T-helper 1 cell (primary cell): Measurements from ENCODE around the gene NEUROG1.

Experiments used
- DNase-seq, 5 donors: peaks; one replicate each; pipeline ENCODE4 v3.0.0-alpha.2; 2012 to 2020

The NEUROG1 gene

DNA sequence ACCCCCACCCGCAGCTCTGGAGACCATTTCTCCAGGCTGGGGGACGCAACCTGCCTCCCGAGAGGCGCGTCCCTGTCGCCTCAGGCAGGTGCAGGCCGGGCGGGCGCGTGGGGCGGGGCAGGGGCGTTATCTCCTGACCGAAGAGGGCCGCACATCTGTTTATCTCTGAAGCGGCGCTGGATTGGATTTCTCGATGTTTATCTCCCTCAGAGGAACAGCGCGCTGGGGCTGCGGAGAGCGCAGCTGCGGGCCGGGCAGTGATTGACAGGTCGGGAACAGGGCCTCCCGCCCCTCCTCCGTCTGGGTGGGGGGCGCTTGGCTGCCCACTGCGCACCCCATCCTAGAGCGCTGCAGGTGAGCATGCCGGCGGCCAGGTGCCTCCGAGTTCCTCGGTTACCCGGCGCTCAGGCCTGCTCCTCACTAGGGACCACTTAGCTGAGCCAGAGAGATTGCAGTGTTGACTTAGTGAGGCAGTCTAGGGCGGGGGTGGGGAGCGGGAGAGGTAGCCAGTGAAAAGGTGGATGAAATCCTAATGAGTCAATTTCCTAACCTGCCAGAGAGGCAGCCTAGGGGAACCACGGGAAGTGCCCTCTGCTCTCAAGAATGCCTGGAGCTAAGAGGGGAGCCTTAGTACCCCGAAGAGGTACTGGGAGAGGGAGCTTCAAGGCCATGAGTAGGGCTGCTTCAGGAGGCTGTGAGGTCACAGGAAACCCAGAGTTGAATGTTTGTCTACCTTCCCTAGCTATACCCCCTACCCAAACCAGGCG is 44.0 kb downstream of the NEUROG1 start:
- no peak for DNase-seq

DNA sequence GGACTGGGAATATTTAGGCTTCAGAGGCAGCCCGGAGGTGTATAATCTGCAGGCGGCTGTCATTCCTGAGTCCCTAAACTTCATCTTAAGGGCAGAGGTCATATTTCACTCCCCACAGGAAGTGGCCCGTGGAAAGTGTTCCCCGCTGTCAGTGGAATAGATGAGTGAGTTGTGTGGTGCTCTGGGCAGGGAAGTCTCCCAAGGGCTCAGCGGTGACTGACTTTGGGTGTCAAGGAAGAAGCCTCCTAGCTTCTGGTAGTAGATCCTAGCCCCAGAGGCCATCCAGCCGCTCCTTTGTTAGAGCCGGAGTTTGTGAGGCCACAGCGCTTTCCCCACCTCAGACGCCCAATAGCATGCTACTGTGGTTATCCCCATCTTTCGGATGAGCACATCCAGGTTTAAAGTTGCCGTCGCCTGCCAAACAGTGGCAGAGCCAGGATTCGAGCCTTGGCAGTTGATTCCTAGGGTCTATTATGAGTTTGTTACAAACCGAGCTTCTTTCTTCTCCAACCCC is 44.7 kb downstream of the NEUROG1 start:
- no peak for DNase-seq

DNA sequence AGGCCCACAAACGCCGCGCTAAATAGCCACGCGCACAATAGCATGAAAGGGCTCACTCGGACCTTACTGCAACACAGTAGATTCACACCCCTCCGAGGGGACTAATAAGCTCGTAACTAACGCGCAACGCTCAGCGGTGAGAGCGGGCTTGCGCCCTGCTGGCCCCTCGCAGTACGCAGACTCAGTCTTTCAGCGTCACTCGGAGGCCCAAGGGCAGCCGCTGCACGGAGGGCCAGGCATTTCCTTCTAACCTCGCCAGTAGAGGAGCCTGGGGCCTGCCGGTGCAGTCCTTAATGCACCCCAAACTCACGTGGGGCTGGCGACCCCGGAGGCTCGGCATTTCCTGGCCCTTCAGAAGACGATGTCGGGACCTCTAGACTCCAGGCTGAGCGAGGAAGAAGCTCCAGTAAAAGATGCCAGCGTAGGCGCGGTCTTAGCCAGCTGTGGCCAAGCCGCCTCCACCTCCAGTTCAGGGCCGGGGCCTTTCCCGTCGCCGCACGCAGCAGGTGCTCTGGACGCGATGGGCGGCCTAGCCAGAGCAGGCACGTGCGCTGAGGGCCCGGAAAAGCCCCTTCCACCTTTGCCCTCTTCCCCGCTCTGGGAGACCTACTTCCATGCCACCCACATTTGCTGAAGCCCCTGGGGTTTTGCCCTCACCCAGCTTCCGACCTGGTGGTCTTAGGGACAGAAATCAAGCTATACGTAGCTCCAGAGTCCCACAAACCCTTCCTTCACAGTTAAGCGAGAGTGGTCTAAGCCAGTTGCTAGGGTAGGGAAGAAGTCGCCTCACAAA is 45.3 kb downstream of the NEUROG1 start:
- no peak for DNase-seq

GRCh38 chr5:135489466-135490244 is 46.1 kb downstream of the NEUROG1 start:
- DNase-seq = no peak

DNA sequence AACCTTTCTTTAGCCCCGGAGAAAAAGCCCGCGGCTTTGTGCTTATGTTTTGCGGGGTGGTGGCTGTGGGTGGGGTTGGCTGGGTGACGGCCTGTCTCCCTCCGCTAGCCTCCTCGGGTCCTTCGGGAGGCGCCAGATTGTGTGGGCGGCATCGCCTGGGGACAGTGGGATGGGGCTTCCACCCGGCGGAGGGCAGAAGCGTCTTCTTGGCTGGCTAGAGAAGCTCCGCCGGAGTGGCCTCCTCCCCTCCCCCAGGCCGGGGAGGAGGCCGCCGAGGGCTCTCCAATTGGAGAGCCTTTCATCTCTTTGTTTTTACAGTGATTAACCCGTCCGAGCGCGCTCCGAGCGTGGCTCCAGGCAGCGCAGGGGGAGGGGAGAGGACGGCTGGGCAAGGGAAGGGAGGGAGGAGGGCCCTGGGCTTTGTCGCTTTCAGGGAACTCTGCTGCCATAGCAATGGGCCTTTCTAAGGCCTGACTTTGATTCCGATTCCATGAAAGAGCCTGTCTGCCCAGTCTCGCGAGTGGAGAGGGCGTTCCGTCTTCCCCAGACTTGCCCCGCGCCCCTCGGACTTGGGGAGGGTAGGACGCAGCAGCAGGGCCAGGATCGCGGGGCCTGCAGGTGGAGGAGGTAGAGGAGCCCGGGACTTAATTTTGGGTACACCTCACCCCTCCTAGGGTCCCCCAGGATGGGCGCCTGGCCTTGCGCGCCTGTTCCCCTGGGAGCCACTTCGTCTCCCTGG is 46.9 kb downstream of the NEUROG1 start:
- DNase-seq = no peak

GRCh38 chr5:135487839-135488514 is 47.8 kb downstream of the NEUROG1 start:
- DNase-seq = no peak

DNA sequence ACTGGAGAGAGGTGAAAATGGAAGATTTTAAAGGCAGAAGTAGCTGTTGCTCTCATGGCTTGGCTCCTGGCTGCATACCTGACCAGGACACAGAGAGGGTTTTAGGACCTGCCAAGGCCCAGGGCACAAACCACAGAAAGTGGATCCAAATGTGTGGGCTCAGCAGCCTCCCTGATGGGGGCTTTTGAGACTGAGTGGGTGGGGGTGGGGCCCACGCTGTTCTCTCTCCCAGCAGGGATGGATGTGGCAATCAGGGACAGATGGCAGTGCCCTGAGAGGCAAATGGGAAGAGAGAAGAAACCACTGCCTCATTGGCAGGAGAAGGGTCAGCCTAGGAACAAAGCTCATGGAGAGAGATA is 48.7 kb downstream of the NEUROG1 start:
- no peak for DNase-seq

- no peak for DNase-seq
These were observed 49.4 kb downstream of the NEUROG1 start for GRCh38 chr5:135486131-135487036.

- DNase-seq = no peak
These were observed 51.1 kb downstream of the NEUROG1 start for GRCh38 chr5:135484674-135485086.
